Testis (tissue), 2 donors: ENCODE data around the gene HAS3.

Experiments used
- CTCF ChIP-seq, 3 experiments: fragments of 450-650 bp in 2 of 3; fragments of 200-600 bp in 1 of 3; sonication (generic) in 1 of 3; IDR thresholded peaks; one replicate each; pipeline ENCODE4 v1.5.1; 2016 to 2019; ENCODE audit warnings: antibody characterized with exemption in 3 of 3, mild to moderate bottlenecking in 2 of 3, moderate library complexity in 1 of 3
- POLR2A ChIP-seq: fragments of 450-650 bp; IDR thresholded peaks from one replicate; pipeline ENCODE4 v1.6.1; 2017; ENCODE audit warnings: antibody characterized with exemption, mild to moderate bottlenecking, moderate library complexity

- TF ChIP-seq POLR2A (no peak), CTCF (IDR thresholded peaks at IDR 0.05) (no peak)
These were observed 25.9 kb downstream of the HAS3 start for GRCh38 chr16:69131167-69131838.
